GM19023 (cell line): ENCODE data around the gene INPP4B.
"Not testable (repeated sequence)": the region's sequence is repeated elsewhere in the genome, so short reads cannot be mapped to it uniquely, and the experiment has no call there.

ENCODE experiments used
- ATAC-seq: cut with Tn5 transposase; IDR thresholded peaks from one replicate; pipeline ENCODE4 v1.9.1; 2021; ENCODE audit warnings: mild to moderate bottlenecking, moderate library complexity; ENCODE audit not compliant: unreplicated experiment

The INPP4B gene

GRCh38 chr4:142687547-142688275 lies 158.4 kb downstream of the INPP4B start:
- no peak for ATAC-seq

GRCh38 chr4:142686081-142686480 lies 160.0 kb downstream of the INPP4B start:
- ATAC-seq = no peak

GRCh38 chr4:142683997-142684396 lies 162.1 kb downstream of the INPP4B start:
- ATAC-seq = no peak

- no peak for ATAC-seq
Observed at GRCh38 chr4:142683503-142683902, 162.6 kb downstream of the INPP4B start.

- ATAC-seq = no peak
Observed at GRCh38 chr4:142671516-142671915, 174.6 kb downstream of the INPP4B start.

- no peak for ATAC-seq
Observed at GRCh38 chr4:142663828-142664227, 182.3 kb downstream of the INPP4B start.

GRCh38 chr4:142660728-142661127 lies 185.4 kb downstream of the INPP4B start:
- no peak for ATAC-seq

GRCh38 chr4:142656178-142656577 lies 189.9 kb downstream of the INPP4B start:
- no peak for ATAC-seq

GRCh38 chr4:142648378-142648777 lies 197.7 kb downstream of the INPP4B start:
- ATAC-seq = no peak

GRCh38 chr4:142645475-142646108 lies 200.5 kb downstream of the INPP4B start:
- no peak for ATAC-seq

- ATAC-seq = not testable (repeated sequence)
Observed at GRCh38 chr4:142644628-142645027, 201.5 kb downstream of the INPP4B start.

- no peak for ATAC-seq
Observed at GRCh38 chr4:142637614-142638013, 208.5 kb downstream of the INPP4B start.

GRCh38 chr4:142631836-142632235 lies 214.3 kb downstream of the INPP4B start:
- ATAC-seq = no peak

GRCh38 chr4:142615324-142615665 lies 230.8 kb downstream of the INPP4B start:
- ATAC-seq = no peak

GRCh38 chr4:142614621-142615323 lies 231.3 kb downstream of the INPP4B start:
- no peak for ATAC-seq

GRCh38 chr4:142607976-142608375 lies 238.1 kb downstream of the INPP4B start:
- no peak for ATAC-seq

- no peak for ATAC-seq
Observed at GRCh38 chr4:142600952-142601351, 245.1 kb downstream of the INPP4B start.

- no peak for ATAC-seq
Observed at GRCh38 chr4:142598132-142598531, 248.0 kb downstream of the INPP4B start.

GRCh38 chr4:142596595-142596994 lies 249.5 kb downstream of the INPP4B start:
- ATAC-seq = no peak

GRCh38 chr4:142596121-142596520 lies 250.0 kb downstream of the INPP4B start:
- ATAC-seq = no peak

- no peak for ATAC-seq
Observed at GRCh38 chr4:142595222-142595871, 250.8 kb downstream of the INPP4B start.

- ATAC-seq = no peak
Observed at GRCh38 chr4:142585411-142585810, 260.7 kb downstream of the INPP4B start.
